ENCODE measurements around the gene VIPR1.
A peak's percentile ranks its signal among the peaks of the same experiment; 100 is the strongest.

The VIPR1 gene

GRCh38 chr3:42511201-42511600 is 8.8 kb downstream of the VIPR1 start:
- no peak for DNase-seq (ENCODE audit: low read depth, low spot score)

GRCh38 chr3:42511736-42512135 is 9.3 kb downstream of the VIPR1 start:
- no peak for DNase-seq (ENCODE audit: low read depth, low spot score)

DNA sequence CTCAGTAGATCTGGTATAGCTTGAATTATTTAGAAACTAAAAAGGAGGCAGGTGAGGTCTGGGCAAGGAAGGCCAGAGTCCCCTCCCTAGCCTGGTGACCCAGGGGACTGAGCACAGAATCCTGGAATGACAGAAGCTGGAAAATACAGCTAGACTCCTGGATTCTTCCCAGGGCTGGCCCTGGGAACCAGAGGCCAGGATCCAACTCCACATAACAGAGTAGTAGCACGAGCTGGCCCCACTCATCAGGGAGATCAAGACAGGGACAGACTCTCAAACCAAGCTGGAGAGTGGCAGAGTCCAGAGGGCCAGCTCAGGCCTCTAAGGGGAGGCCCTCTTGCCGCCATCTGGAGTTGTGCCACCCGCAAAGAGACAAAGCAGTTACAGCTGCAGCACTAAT is 10.7 kb downstream of the VIPR1 start:
- DNase-seq (ENCODE audit: low read depth, low spot score), result no peak

DNA sequence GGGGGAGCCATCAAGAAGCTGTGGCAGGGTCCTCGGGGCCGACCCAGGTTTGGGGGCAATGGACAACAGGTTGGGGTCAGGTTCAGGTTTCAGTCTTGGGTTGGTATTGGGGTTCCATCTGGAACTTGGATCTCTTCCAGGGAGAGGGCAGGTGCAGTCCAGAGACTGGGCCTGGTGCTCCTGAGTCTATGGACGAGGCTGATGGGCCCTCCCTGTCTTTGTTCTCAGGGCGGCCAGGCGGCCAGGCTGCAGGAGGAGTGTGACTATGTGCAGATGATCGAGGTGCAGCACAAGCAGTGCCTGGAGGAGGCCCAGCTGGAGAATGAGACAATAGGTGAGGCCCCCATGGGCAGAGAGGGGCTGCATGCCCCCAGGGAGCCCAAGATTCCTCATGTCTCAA is 11.1 kb downstream of the VIPR1 start:
- DNase-seq (ENCODE audit: low read depth, low spot score), result no peak

- no peak for DNase-seq (ENCODE audit: low read depth, low spot score)
Observed at GRCh38 chr3:42514876-42515275, 12.4 kb downstream of the VIPR1 start.

GRCh38 chr3:42515391-42515916 is 13.0 kb downstream of the VIPR1 start:
- no peak for DNase-seq (ENCODE audit: low read depth, low spot score)

DNA sequence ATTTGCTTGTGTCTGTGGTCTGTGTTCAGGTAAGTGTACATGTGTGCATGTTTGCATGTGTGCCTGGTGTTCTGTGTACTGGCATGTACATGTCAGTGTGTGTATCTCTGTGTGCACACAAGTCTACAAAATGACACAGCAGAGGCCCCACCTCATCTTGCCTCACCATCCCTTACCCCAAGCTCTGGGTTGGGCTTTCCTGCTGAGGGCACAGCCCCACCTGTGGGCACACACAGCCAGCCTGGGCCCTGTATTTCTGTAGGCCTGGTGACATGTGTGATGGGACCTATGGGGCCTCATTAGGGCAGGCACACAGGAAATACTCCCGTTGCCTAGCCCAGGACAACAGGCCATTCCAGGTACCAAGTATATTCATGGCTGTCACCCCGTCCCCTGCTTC is 13.5 kb downstream of the VIPR1 start:
- DNase-seq (ENCODE audit: low read depth, low spot score), result no peak

- no peak for DNase-seq (ENCODE audit: low read depth, low spot score)
Observed at GRCh38 chr3:42516443-42516842, 14.0 kb downstream of the VIPR1 start.

GRCh38 chr3:42517117-42517516 is 14.7 kb downstream of the VIPR1 start:
- no peak for DNase-seq (ENCODE audit: low read depth, low spot score)

- DNase-seq (ENCODE audit: low read depth, low spot score), result peak; percentile 32
Observed at GRCh38 chr3:42518800-42519567, 16.5 kb downstream of the VIPR1 start.

GRCh38 chr3:42519568-42519962 is 17.1 kb downstream of the VIPR1 start:
- no peak for DNase-seq (ENCODE audit: low read depth, low spot score)

DNA sequence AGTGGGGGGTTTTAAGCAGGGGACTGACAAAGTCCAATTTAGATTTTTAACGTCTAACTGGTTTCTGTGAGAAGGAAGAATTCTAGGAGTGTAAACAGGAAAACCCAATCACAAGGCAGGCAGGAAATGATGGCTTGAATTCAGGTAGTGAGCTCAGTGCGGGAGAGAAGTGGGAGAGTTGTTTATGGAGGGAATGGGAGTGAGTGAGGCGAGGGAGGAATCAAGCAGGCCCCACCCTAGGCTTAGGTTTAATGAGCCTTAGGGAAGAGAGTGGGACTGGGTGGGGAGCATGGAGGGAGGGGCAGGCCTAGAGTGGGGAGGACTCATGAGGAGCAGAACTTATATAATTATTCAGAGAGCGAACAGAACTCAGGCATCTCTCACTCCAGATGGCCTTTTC is 17.9 kb downstream of the VIPR1 start:
- no peak for DNase-seq (ENCODE audit: low read depth, low spot score)

DNA sequence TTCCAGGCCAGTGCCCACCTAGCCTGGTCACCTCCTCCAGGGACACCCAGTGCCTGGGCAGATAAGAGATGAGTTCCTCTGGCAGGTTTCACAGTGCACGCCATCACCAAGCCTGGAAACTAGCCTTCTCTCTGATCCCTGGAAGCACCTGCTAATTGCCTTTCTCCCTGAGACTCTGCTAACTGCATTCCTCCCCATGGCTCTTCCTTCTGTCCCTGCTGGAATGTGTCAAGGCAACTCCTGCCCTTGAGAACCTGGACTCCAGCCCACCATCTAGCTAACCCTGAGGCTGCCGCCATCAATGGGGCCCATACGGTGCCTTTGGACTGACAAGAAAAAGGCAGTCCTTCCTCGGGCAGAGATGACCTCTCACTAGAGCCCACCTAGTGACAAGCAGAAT is 18.5 kb downstream of the VIPR1 start:
- DNase-seq (ENCODE audit: low read depth, low spot score), result peak; percentile 13

DNA sequence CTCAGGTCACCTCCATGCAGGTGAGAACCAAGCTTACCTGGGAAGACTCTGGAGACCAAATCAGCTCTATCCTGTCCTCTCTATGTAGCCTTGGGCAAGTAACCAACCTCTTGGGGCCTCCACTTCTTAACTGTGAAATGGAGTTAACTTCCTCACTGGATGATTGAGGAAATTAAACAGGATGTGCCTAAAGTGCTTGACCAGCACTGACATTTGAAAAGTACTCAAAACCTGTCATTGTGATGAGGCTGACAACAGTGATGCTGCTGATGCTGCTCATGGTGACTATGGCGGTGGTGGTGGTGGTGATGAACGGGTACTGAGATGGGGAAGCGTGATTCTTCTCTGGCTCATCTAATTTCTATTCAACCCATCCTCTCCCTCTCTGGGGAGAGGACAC is 22.3 kb downstream of the VIPR1 start:
- no peak for DNase-seq (ENCODE audit: low read depth, low spot score)

DNA sequence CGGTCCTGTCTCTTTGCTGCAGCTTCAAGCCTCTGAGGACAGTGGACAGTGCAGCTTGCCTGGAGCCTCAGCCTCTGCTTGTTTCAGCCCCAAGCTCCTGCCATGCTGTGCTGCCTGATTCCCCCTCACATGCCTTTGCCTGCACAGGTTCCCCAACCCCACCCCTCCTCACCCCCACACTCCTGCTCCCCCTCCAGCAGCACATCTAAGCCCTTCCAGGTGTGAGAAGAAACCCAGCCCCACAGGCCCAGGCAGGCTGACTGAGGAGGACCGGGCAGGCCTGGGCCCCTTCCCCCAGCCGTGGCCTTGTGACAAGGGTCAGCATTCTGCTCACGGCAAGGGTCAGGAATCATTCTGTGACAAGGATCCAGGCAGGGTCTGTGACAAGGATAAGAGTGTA is 22.8 kb downstream of the VIPR1 start:
- no peak for DNase-seq (ENCODE audit: low read depth, low spot score)

GRCh38 chr3:42525736-42526345 is 23.4 kb downstream of the VIPR1 start:
- DNase-seq (ENCODE audit: low read depth, low spot score), result no peak

GRCh38 chr3:42526616-42527367 is 24.3 kb downstream of the VIPR1 start:
- DNase-seq (ENCODE audit: low read depth, low spot score), result peak; percentile 9

DNA sequence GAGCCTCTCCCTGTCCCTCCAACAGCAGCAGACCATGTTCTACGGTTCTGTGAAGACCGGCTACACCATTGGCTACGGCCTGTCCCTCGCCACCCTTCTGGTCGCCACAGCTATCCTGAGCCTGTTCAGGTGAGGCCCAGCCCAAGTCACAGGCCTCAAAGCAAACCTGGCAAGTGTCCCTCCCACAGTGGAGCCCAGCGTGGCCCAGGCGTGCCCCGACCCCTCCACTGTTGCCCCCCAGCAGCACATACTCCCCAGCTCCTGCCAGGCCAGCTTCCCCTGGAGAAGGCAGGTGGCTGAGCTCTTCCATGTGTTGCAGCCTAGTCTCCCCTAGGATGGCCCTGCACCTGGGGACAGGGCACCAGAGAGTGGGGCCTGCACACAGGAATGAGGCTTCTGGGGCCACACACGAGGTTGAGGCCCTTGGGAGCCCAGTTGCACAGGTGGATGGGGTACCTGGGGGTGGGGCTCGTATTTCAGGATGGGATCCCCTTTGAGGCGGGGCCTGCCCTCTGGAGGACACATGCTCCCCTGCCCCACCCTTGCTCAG is 25.0 kb downstream of the VIPR1 start:
- no peak for DNase-seq (ENCODE audit: low read depth, low spot score)

- no peak for DNase-seq (ENCODE audit: low read depth, low spot score)
Observed at GRCh38 chr3:42529468-42529867, 27.0 kb downstream of the VIPR1 start.

DNA sequence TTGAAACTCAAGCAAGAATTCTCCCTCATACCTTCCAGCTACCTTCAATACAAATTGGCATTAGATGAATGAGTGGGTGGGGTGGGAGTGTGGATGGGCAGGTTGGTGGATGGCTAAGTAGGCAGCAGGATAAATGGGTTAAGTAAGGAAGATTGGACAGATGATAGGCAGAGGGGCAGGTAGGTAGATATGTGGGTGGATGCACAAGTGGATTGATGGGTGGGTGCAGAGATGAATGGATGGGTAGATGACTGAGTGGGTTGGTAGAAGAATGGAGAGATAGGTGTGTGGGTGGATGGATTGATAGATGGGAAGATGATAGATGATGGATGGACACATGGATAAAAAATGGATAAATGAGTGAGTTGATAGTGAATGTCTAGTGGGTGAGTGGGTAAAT is 27.6 kb downstream of the VIPR1 start:
- no peak for DNase-seq (ENCODE audit: low read depth, low spot score)

DNA sequence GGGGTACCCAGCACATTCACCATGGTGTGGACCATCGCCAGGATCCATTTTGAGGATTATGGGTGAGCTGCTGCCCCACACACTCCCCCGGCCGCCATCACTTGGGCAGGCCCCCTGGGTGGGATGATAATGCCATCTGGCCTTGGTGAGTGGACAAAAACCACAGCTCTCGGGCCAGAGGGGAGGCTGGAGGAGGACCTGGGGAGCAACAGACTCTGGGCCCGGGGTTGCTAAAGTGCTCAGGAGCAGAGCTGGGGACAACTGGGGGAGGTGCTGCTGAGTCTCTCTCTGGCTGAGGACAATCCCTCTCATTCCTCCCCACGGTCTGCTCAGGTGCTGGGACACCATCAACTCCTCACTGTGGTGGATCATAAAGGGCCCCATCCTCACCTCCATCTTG is 29.0 kb downstream of the VIPR1 start:
- DNase-seq (ENCODE audit: low read depth, low spot score), result no peak

DNA sequence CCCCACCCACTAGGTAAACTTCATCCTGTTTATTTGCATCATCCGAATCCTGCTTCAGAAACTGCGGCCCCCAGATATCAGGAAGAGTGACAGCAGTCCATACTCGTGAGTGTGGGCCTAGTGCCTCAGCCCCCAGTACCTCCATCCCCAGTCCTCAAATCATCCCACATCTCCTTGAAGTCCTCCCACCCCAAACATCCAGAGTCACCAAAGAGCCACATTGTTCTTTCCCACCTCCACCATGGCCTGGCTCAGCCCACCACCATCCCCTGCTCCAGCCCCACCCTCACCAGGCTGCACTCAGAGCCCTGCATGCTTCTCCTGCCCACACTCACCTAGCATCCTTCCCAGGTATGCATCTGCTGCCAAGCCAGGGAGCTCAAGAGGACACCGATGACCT is 29.8 kb downstream of the VIPR1 start:
- DNase-seq (ENCODE audit: low read depth, low spot score), result no peak

Measured in ELF-1 (cell line).